Kidney epithelial cell (primary cell): Measurements from ENCODE around the gene RAD51B. TPM values are rescaled to one million over a fixed set of nuclear protein-coding genes. Genes with fewer than 3 reads are reported as not detected.

Source experiments
- DNase-seq: peaks from one replicate; pipeline ENCODE4 v3.0.0-alpha.2; 2010; ENCODE audit warnings: low read depth
- H3K27me3 ChIP-seq: 2 replicates; pipeline ENCODE4 v1.6.0; 2011; ENCODE audit warnings: low read length; ENCODE audit not compliant: control insufficient read depth, insufficient read depth
- H3K36me3 ChIP-seq: 2 replicates; pipeline ENCODE4 v1.5.1; 2011; ENCODE audit warnings: low read length; ENCODE audit not compliant: control insufficient read depth, insufficient read depth
- H3K4me3 ChIP-seq: 2 replicates; pipeline ENCODE4 v1.5.1; 2011; ENCODE audit warnings: low read depth, mild to moderate bottlenecking, control low read depth, low read length
- total RNA-seq: library from RNA; depleted of rRNA; stranded (reverse); fragments of >200 nt; gene quantifications from 2 replicates; pipeline ENCODE4 v1.2.3, GENCODE V29; 2015
- TF ChIP-seq, protein P1 (sequence below): IDR thresholded peaks from 2 replicates; pipeline ENCODE4 v1.5.1; 2011; ENCODE audit warnings: mild to moderate bottlenecking, moderate library complexity, low read length, control low read depth, inconsistent platforms; ENCODE audit not compliant: insufficient read depth, poor library complexity, severe bottlenecking

RAD51B gene
- total RNA-seq, 1 donor from 2014 or later: 9.5 TPM

DNA sequence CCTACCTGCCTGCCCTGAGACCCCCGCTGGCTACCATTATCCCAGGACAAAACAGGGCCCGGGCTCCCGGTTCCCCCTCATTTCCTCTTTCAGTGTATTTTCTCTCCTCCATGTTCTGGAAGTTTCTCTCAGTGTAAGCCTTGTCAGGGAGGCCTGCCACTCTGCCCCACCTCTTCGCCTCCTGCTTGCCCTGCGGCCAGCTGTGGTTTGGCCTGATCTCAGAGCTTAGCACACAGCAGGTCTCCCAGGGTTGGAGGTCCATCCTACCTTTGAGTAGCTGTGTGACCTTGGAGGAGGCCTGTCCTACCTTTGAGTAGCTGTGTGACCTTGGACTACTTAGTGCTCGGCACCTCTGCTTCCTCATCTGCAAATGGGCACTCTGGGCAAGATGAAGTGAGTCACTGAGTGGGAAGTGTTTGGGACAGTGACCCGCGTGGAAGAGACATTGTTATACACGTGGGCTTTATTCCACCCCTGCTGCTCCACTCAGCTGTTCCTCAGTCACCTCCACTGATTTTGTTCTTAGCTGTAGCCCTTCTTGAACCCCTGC, 760.6 kb downstream of the RAD51B start:
- Histone ChIP-seq H3K36me3 (no peaks in the 10 kb centered on the region), H3K27me3 (no peaks in the 10 kb centered on the region), H3K4me3 (no peak overlapping the region)
- DNase-seq: no peak
- TF ChIP-seq, protein P1, sequence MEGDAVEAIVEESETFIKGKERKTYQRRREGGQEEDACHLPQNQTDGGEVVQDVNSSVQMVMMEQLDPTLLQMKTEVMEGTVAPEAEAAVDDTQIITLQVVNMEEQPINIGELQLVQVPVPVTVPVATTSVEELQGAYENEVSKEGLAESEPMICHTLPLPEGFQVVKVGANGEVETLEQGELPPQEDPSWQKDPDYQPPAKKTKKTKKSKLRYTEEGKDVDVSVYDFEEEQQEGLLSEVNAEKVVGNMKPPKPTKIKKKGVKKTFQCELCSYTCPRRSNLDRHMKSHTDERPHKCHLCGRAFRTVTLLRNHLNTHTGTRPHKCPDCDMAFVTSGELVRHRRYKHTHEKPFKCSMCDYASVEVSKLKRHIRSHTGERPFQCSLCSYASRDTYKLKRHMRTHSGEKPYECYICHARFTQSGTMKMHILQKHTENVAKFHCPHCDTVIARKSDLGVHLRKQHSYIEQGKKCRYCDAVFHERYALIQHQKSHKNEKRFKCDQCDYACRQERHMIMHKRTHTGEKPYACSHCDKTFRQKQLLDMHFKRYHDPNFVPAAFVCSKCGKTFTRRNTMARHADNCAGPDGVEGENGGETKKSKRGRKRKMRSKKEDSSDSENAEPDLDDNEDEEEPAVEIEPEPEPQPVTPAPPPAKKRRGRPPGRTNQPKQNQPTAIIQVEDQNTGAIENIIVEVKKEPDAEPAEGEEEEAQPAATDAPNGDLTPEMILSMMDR: no peak

DNA sequence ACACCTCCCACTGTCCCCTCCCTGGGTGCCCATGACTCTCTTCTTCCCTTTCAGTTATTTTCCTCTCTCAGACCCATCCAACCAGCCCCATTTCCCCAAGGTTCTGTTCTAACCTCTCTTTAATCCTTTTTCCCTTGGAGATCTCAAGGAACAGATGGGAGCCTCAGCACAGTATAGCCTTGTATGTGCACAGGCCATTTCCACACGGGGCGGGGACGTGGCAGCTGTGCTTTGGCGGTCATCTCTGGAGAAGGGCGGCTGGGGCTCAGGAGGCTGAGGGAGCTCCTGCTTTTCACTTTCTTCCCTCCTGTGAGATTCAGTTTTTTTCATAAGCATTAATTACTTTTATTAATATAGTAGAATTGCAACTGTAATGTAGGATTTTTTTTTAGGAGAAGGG, 761.1 kb downstream of the RAD51B start:
- no peak overlapping the region for H3K4me3 ChIP-seq

DNA sequence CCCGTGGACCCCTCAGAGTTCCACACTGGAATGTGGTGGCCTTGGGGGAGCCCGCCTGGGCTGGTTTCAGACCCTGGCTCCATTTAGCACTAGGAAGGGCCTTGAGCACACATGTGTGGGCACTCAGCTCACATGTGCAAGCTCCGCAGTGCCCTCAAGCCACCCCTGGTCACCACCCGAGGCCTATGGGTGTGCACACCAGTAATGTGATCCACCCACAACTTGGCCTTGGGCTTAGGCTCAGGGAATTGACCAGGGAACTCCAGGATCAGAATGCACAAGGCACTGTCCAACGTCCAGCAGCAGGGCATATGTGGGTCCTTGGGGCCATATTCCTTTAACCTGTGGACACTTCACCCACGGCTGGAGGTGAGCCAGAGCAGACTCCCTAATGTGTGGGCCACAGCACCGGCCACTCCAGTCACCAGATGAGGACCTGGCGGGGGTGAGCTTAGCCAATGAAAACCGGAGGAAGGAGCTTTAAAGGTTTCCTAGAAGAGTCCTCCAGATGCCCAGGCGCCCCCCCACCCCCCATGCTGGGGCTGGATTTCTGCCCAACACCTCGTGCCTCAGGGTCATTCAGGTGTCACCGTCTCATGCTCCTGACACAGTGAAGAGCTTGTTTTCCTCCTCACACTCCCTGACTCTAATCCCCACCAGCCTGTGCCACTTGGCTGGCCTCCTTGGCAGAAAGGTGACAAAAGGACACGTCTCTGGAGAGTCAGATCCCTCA, 764.1 kb downstream of the RAD51B start:
- Histone ChIP-seq H3K36me3 (no peaks in the 10 kb centered on the region), H3K27me3 (no peaks in the 10 kb centered on the region), H3K4me3 (no peak overlapping the region)
- TF ChIP-seq, protein P1: no peak
- DNase-seq: no peak

More for the DNA sequence above, 761.1 kb downstream of the RAD51B start:
- no peak for DNase-seq
- Histone ChIP-seq H3K27me3 (no peaks in the 10 kb centered on the region), H3K36me3 (no peaks in the 10 kb centered on the region)
- TF ChIP-seq, protein P1: no peak

DNA sequence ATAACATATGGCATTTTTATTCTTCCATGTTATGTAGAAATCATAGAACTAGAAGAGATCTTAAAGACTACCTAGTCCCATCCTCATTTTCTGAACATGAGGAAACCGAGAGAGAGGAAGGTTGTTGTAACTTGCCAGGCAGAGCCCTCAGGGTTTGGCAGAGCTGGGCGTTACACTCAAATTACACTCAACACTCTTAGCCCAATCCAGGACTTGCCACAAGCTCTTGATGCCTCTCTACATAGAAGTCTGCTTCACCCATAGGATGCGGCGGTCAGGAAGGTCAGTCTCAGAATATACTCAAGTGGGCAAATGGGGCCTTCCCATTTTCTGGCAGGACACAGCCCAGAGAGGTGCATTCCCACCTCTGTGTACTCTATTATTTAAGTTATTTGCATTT, 765.2 kb downstream of the RAD51B start:
- no peaks in the 10 kb centered on the region for H3K36me3 ChIP-seq
- H3K4me3 ChIP-seq: no peak overlapping the region
- no peak for DNase-seq
- TF ChIP-seq, protein P1: no peak
- no peaks in the 10 kb centered on the region for H3K27me3 ChIP-seq

DNA sequence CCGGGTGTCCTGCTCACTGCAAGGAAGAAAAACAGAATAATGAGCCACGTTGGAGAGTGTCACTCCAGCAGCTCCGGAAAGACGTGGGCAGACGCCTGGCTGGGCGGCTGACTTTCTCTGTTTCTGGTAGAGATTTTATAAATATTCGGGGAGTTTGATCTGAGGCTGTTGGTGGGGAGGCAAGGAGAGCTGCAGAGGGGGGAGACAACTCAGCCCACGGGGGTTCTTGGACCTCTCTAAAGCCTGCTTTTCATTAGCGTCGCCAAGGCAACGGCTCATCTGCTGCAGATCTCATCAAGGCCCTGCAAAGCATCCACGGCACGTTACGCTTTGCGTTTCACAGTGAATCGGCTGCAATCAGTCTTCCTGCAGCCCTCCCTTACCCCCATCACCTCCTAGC, 766.1 kb downstream of the RAD51B start:
- TF ChIP-seq, protein P1: no peak
- Histone ChIP-seq H3K36me3 (no peaks in the 10 kb centered on the region), H3K4me3 (no peak overlapping the region), H3K27me3 (no peaks in the 10 kb centered on the region)
- DNase-seq: no peak
